Activated CD8-positive, alpha-beta memory T cell treated with anti-CD3 and anti-CD28 coated beads for 1 hour (primary cell): ENCODE data around the gene GEMIN8.

ENCODE experiments used
- DNase-seq, 2 donors: peaks; one replicate each; pipeline ENCODE4 v3.0.0-alpha.2; 2020; ENCODE audit warnings: low read depth in 1 of 2; ENCODE audit errors: extremely low read depth in 1 of 2

The GEMIN8 gene

GRCh38 chrX:14017399-14017798 lies 12.3 kb downstream of the GEMIN8 start:
- DNase-seq, result no peak

- no peak for DNase-seq
Observed at GRCh38 chrX:14015941-14016340, 13.8 kb downstream of the GEMIN8 start.

- DNase-seq, result no peak
Observed at GRCh38 chrX:14015294-14015693, 14.4 kb downstream of the GEMIN8 start.

GRCh38 chrX:14014526-14014925 lies 15.2 kb downstream of the GEMIN8 start:
- no peak for DNase-seq

- DNase-seq, result no peak
Observed at GRCh38 chrX:14013054-14013453, 16.6 kb downstream of the GEMIN8 start.

DNA sequence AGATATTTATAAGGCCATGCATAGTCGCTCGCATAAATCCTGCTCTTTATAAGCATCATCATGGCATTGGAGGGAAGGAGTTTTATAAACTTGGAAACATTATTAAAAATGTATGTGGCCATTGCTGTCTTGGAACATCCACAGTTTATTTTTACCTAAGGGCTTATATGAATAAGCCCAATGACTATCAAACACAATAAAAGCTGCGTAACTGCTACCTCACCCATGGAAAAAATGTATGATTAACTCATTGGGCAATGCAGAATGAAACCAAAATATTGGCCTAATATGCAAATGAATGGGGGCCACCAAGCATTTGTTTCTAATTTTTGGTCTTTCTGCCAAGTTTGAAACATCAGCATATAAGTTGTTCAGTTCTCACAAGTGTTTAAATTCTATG lies 19.1 kb downstream of the GEMIN8 start:
- DNase-seq, result no peak

GRCh38 chrX:14006540-14006939 lies 23.2 kb downstream of the GEMIN8 start:
- no peak for DNase-seq

GRCh38 chrX:14003876-14004425 lies 25.7 kb downstream of the GEMIN8 start:
- DNase-seq, result no peak

DNA sequence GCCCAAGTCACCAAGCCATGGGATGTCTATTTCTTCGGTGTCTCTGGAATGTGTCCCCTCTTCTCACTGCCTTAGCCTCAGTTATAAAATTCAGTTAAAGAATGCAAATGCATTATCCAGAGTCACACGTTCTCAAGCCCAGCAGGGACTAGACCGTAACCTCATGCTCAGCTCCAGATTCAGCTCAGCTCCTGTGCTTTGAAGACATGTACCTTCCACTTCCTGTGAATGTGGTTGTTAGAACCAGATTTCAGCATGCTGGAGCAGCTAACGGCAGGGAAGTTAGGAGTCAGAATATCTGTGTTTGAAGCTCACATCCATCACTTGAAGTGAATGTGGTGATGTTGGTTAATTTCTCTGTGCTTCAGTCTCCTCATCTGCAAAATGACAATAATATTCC lies 26.7 kb downstream of the GEMIN8 start:
- no peak for DNase-seq

GRCh38 chrX:13996650-13997049 lies 33.0 kb downstream of the GEMIN8 start:
- DNase-seq, result no peak

DNA sequence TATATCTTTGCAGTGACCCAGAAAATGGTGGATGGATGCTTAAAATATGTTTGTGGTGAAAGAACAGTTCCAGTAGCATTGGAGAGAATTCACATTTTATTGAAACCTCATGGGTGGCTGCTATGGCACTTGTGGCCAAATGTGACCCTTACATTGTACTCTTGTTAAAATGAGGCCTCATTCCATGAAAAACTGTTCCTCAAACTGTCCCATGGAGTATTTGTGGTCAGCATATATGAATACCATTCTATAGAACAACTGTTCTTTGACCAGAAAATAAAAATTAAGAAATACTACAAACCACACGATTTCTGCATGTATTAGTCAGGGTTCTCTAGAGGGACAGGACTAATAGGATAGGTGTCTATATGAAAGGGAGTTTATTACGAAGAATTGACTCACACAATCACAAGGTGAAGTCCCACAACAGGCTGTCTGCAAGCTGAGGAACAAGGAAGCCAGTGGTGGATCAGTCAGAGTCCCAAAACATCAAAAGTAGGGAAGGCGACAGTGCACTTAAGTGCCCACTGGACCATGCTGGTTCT lies 35.1 kb downstream of the GEMIN8 start:
- no peak for DNase-seq

- DNase-seq, result no peak
Observed at GRCh38 chrX:13994104-13994503, 35.6 kb downstream of the GEMIN8 start.

- DNase-seq, result no peak
Observed at GRCh38 chrX:13990126-13990800, 39.4 kb downstream of the GEMIN8 start.

DNA sequence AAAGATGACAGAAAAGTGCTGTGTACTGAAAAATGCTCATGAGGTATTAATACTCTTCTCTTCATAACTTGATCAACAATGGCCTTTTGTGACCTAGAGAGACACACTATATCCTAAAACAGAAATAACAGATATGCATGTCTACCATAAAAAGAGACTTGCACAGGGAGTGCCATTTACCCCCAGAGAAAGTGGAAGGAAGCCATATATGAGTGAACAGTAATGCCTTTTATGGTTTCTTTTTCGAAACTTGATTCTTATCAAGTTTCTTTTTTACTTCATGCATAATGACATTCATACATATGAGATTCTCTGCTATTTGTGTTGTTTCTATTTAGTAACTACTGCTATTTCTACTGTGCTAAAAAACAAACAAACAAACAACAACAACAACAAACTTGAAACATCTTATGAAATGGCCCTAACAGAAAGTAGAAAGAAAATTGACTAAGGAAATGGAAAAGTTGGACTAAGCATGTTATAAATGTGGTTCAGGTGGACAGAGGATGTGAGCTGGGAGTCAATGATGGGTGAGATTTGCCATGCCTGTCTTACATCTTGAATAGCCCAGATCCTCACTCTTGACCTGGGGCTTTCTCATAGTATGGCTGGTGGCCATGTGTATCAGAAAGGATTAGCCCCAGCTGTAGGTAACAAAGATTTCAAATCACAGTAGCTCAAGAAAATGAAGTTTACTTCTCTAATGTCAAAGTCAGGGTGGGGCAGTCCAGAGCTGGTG lies 43.8 kb downstream of the GEMIN8 start:
- no peak for DNase-seq

GRCh38 chrX:13983734-13984133 lies 46.0 kb downstream of the GEMIN8 start:
- no peak for DNase-seq

GRCh38 chrX:13968198-13968597 lies 61.5 kb downstream of the GEMIN8 start:
- no peak for DNase-seq

DNA sequence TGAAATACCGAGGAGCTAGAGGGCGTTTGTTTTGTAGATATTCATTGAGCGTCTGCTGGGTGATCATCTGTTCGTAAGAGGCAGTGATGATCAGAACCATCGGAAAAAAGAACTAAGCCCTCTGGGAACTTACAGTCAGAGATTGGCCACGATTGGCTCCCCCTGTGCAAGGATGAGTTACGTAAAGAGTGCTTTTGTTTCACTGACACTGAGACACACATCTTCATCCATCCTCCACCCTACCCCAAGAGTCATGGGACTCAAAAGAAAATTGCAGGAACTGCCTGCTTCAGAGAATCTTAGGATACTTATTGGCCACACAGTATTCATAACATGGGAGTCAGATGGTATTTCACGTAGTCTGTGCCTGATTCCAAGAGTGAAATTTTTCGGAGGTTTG lies 62.1 kb downstream of the GEMIN8 start:
- DNase-seq, result no peak

DNA sequence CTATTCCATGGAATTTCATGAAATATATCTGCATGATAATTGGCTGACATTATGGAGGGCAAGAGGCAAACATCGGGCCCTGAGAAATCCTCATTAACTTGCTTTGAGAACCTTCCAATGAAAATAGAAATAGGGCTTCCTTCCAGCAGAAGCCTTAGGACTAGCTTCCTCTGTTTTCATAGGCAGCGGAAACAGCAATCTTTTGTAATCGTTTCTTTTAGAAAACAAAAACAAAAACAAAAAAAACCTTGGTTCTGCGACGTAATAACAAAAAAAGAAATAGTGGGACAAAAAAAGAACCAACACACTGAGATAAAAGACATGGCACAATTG lies 62.9 kb downstream of the GEMIN8 start:
- DNase-seq, result no peak

GRCh38 chrX:13966071-13966792 lies 63.5 kb downstream of the GEMIN8 start:
- no peak for DNase-seq

- DNase-seq, result no peak
Observed at GRCh38 chrX:13965531-13965930, 64.2 kb downstream of the GEMIN8 start.

GRCh38 chrX:13956998-13957397 lies 72.7 kb downstream of the GEMIN8 start:
- no peak for DNase-seq
